AG04450 (cell line): ENCODE results near the gene LMF1. TPM values are rescaled to one million over a fixed set of nuclear protein-coding genes. Genes with fewer than 3 reads are reported as not detected.

Experiments used
- CTCF ChIA-PET: fragments of 300-600, 350-600 bp; formaldehyde crosslinking; extraction: SDS; loops from one replicate; lab custom pipeline; 2022; ENCODE audit warnings: antibody characterized with exemption, inconsistent platforms; lab: Charles Lee
- POLR2A ChIA-PET: fragments of 350-600 bp; formaldehyde crosslinking; extraction: SDS; loops from one replicate; lab custom pipeline; 2021; ENCODE audit warnings: antibody characterized with exemption, inconsistent platforms; lab: Yijun Ruan, JAX
- DNase-seq: peaks from one replicate; pipeline ENCODE4 v3.0.0-alpha.2; 2011; ENCODE audit warnings: low read depth, low spot score
- H3K27ac ChIP-seq: one replicate; pipeline ENCODE4 v1.5.1; 2012; ENCODE audit warnings: low read depth, low read length, control low read depth
- H3K27me3 ChIP-seq: one replicate; pipeline ENCODE4 v1.6.0; 2012; ENCODE audit warnings: low read length; ENCODE audit not compliant: control insufficient read depth, insufficient read depth
- H3K4me3 ChIP-seq: 2 replicates; pipeline ENCODE4 v1.5.1; 2011; ENCODE audit warnings: mild to moderate bottlenecking, low read depth, low read length, control low read depth
- H3K9me3 ChIP-seq: 2 replicates; pipeline ENCODE4 v1.5.1; 2012; ENCODE audit warnings: low read length; ENCODE audit not compliant: control insufficient read depth, insufficient read depth
- polyA plus RNA-seq: library from polyadenylated mRNA; depleted of rRNA; stranded (reverse); fragments of >200 nt; gene quantifications from 2 replicates; pipeline ENCODE4 v1.2.3, GENCODE V29; 2011
- TF ChIP-seq, protein P1 (sequence below): IDR thresholded peaks from 2 replicates; pipeline ENCODE4 v1.5.1; 2011; ENCODE audit warnings: low read depth, low read length, control low read depth, inconsistent platforms

The LMF1 gene
- polyA plus RNA-seq, 1 experiment, result 11.8 TPM

DNA sequence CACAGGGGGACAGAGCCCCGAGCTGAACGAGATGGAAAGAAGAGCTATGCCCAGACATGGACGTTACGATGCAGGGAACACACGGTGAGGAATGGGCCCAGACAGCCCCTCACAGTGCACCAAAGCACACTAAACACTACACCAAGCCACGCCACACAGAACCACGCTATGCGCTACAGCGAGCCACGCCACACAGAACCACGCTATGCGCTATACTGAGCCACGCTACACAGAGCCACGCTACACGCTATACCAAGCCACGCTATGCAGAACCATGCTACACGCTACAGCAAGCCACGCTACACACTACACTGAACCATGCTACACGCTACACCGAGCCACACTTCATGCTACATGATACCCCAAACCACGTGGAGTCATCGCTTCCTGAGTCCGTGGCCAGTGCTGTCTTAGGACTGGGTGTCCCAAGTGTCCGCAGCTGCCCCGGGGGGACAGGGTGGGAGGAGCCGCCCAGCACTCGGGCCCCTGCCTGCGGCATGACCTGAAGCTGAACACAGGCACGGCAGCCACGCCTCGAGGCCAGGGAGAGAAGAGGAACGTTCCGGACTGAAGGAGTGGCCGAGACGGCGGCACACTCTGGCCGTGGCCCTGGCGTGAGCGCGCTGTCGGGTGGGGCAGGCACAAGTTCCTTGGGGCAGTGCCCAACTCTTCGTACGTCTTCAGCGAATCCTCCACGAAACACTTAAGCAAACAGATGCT, 61.3 kb downstream of the LMF1 start:
- H3K27ac ChIP-seq, result no peak overlapping the region
- CTCF ChIA-PET, result no interaction called here
- POLR2A ChIA-PET, result no interaction called here
- H3K27me3 ChIP-seq, result no peaks in the 10 kb centered on the region
- DNase-seq, result no peak
- TF ChIP-seq, protein P1, sequence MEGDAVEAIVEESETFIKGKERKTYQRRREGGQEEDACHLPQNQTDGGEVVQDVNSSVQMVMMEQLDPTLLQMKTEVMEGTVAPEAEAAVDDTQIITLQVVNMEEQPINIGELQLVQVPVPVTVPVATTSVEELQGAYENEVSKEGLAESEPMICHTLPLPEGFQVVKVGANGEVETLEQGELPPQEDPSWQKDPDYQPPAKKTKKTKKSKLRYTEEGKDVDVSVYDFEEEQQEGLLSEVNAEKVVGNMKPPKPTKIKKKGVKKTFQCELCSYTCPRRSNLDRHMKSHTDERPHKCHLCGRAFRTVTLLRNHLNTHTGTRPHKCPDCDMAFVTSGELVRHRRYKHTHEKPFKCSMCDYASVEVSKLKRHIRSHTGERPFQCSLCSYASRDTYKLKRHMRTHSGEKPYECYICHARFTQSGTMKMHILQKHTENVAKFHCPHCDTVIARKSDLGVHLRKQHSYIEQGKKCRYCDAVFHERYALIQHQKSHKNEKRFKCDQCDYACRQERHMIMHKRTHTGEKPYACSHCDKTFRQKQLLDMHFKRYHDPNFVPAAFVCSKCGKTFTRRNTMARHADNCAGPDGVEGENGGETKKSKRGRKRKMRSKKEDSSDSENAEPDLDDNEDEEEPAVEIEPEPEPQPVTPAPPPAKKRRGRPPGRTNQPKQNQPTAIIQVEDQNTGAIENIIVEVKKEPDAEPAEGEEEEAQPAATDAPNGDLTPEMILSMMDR, result no peak
- no peak overlapping the region for H3K4me3 ChIP-seq
- H3K9me3 ChIP-seq, result peaks cover 59% of the 10 kb centered on the region

DNA sequence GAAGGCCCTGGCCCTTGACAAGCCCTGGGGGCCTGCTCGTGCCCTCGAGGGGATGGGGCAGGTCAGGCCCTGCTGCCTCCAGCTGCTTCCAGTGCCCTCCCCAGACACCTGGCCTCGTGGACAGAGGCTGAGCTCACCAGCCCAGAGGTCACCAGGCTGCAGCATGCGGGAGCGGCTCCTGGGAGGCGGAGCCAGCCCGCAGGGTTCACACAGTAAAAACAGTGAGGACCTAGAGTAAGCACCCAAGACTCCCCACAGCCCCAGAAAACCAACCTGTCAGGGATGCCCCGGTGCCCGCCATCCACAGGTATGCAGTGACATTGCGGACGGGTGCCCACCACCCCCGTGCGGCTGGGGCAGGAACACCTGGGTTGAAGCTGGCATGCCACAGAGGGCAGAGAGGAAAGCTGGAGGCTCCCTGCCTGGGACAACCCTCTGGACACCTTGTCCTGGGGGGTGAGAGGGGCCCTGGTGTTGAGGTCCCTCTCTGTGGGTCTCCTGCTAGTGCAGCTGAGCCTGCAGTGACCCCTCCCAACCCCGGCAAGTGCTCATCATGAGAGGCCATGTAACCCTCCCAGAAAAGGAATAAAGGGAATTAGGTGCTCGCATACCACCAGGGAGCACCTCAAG, 62.1 kb downstream of the LMF1 start:
- ChIA-PET POLR2A (no interaction called here), CTCF (no interaction called here)
- peaks cover 52% of the 10 kb centered on the region for H3K9me3 ChIP-seq
- no peak overlapping the region for H3K27ac ChIP-seq
- H3K27me3 ChIP-seq, result no peaks in the 10 kb centered on the region
- no peak overlapping the region for H3K4me3 ChIP-seq
- TF ChIP-seq, protein P1, result no peak
- DNase-seq, result no peak

DNA sequence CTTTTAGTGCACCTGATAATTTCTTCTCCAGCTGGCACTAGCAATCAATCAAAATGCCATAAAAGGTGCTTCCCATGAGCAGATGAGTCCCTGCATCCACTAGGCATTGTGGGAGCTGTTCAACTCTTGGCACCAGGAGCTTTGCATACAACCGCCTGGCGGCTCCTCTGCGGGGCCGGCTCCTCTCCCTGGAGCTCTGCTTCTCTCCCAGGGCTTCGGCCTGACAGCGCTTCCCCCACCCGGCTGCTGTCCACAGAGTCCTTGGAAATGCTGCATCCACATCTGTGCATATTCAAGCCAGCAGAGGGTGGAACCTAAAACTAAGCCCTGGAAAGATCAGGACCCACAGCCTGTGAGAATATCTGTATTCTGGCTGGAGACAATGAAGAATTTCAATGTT, 62.9 kb downstream of the LMF1 start:
- ChIA-PET CTCF (no interaction called here), POLR2A (no interaction called here)
- TF ChIP-seq, protein P1, result no peak

GRCh38 chr16:907361-907760, 63.4 kb downstream of the LMF1 start:
- no peak overlapping the region for H3K27ac ChIP-seq
- H3K9me3 ChIP-seq, result peaks cover 40% of the 10 kb centered on the region
- DNase-seq, result no peak
- no peaks in the 10 kb centered on the region for H3K27me3 ChIP-seq
- CTCF ChIA-PET, result no interaction called here
- TF ChIP-seq, protein P1, result no peak
- POLR2A ChIA-PET, result no interaction called here
- no peak overlapping the region for H3K4me3 ChIP-seq

More for the DNA sequence above, 62.9 kb downstream of the LMF1 start:
- no peak for DNase-seq
- Histone ChIP-seq H3K27ac (no peak overlapping the region), H3K4me3 (no peak overlapping the region), H3K27me3 (no peaks in the 10 kb centered on the region), H3K9me3 (peaks cover 44% of the 10 kb centered on the region)

DNA sequence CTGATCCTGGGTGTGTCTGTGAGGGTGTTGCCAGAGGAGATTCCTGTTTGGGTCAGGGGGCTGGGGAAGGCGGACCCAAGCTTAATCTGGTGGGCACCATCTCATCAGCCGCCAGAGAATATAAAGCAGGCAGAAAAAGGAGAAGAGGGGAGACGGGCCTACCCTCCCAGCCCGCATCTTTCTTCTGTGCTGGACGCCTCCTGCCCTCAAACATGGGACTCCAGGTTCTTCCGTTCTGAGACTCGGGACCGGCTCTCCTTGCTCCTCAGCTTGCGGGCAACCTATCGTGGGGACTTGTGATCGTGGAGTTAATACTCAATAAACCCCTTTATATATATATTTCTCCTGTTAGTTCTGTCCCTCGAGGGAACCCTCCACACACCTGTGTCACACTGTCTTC, 64.5 kb downstream of the LMF1 start:
- no peaks in the 10 kb centered on the region for H3K27me3 ChIP-seq
- H3K4me3 ChIP-seq, result no peak overlapping the region
- POLR2A ChIA-PET, result no interaction called here
- TF ChIP-seq, protein P1, result no peak
- peaks cover 48% of the 10 kb centered on the region for H3K9me3 ChIP-seq
- no peak overlapping the region for H3K27ac ChIP-seq
- CTCF ChIA-PET, result no interaction called here
- DNase-seq, result no peak
